ENCODE results near the gene LRRC37A3.
"Not testable (repeated sequence)": the region's sequence is repeated elsewhere in the genome, so short reads cannot be mapped to it uniquely, and the experiment has no call there.

LRRC37A3 gene

GRCh38 chr17:64919289-64920025 is at the start of gene LRRC37A3:
TSS of gene LRRC37A3 (minus strand) at chr17:64919478. CDS start at chr17:64897257, 22,221 bp downstream.
- peak; percentile 50 for DNase-seq (ENCODE audit: low read depth, low spot score)

- not testable (repeated sequence) for DNase-seq (ENCODE audit: low read depth, low spot score)
Measured at GRCh38 chr17:64965873-64966287, 46.6 kb upstream of the LRRC37A3 start.

GRCh38 chr17:64965256-64965872 is 46.1 kb upstream of the LRRC37A3 start:
- DNase-seq (ENCODE audit: low read depth, low spot score), result not testable (repeated sequence)

- no peak for DNase-seq (ENCODE audit: low read depth, low spot score)
Measured at GRCh38 chr17:64964796-64965195, 45.5 kb upstream of the LRRC37A3 start.

- not testable (repeated sequence) for DNase-seq (ENCODE audit: low read depth, low spot score)
Measured at GRCh38 chr17:64963814-64964213, 44.5 kb upstream of the LRRC37A3 start.

GRCh38 chr17:64961563-64962378 is 42.5 kb upstream of the LRRC37A3 start:
- DNase-seq (ENCODE audit: low read depth, low spot score), result not testable (repeated sequence)

- DNase-seq (ENCODE audit: low read depth, low spot score), result no peak
Measured at GRCh38 chr17:64951877-64952276, 32.6 kb upstream of the LRRC37A3 start.

- no peak for DNase-seq (ENCODE audit: low read depth, low spot score)
Measured at GRCh38 chr17:64950871-64951270, 31.6 kb upstream of the LRRC37A3 start.

- DNase-seq (ENCODE audit: low read depth, low spot score), result no peak
Measured at GRCh38 chr17:64947152-64947551, 27.9 kb upstream of the LRRC37A3 start.

- no peak for DNase-seq (ENCODE audit: low read depth, low spot score)
Measured at GRCh38 chr17:64941761-64942160, 22.5 kb upstream of the LRRC37A3 start.

GRCh38 chr17:64941045-64941444 is 21.8 kb upstream of the LRRC37A3 start:
- DNase-seq (ENCODE audit: low read depth, low spot score), result no peak

GRCh38 chr17:64940055-64940454 is 20.8 kb upstream of the LRRC37A3 start:
- no peak for DNase-seq (ENCODE audit: low read depth, low spot score)

GRCh38 chr17:64938925-64939474 is 19.7 kb upstream of the LRRC37A3 start:
- no peak for DNase-seq (ENCODE audit: low read depth, low spot score)

- DNase-seq (ENCODE audit: low read depth, low spot score), result no peak
Measured at GRCh38 chr17:64938290-64938689, 19.0 kb upstream of the LRRC37A3 start.

GRCh38 chr17:64936117-64936516 is 16.8 kb upstream of the LRRC37A3 start:
- no peak for DNase-seq (ENCODE audit: low read depth, low spot score)

GRCh38 chr17:64934284-64934778 is 15.1 kb upstream of the LRRC37A3 start:
- DNase-seq (ENCODE audit: low read depth, low spot score), result not testable (repeated sequence)

- not testable (repeated sequence) for DNase-seq (ENCODE audit: low read depth, low spot score)
Measured at GRCh38 chr17:64932850-64933249, 13.6 kb upstream of the LRRC37A3 start.

- not testable (repeated sequence) for DNase-seq (ENCODE audit: low read depth, low spot score)
Measured at GRCh38 chr17:64930374-64930773, 11.1 kb upstream of the LRRC37A3 start.

GRCh38 chr17:64929419-64930209 is 10.3 kb upstream of the LRRC37A3 start:
- DNase-seq (ENCODE audit: low read depth, low spot score), result not testable (repeated sequence)

GRCh38 chr17:64928701-64929100 is 9.4 kb upstream of the LRRC37A3 start:
- not testable (repeated sequence) for DNase-seq (ENCODE audit: low read depth, low spot score)

- DNase-seq (ENCODE audit: low read depth, low spot score), result not testable (repeated sequence)
Measured at GRCh38 chr17:64927444-64927843, 8.2 kb upstream of the LRRC37A3 start.
